Transverse colon (tissue), 4 donors: ENCODE data around the gene HOPX. TPM values are rescaled to one million over a fixed set of nuclear protein-coding genes. Genes with fewer than 3 reads are reported as not detected.
A peak's percentile ranks its signal among the peaks of the same experiment; 100 is the strongest.

ENCODE experiments used
- DNase-seq: peaks from one replicate; pipeline ENCODE4 v3.0.0-alpha.2; 2019
- H3K27ac ChIP-seq, 4 donors: fragments of 200-600 bp; sonication (generic); 2 replicates each; pipeline ENCODE4 v1.5.1; 2016 to 2018; ENCODE audit warnings: inconsistent platforms in 4 of 4
- H3K27me3 ChIP-seq: fragments of 200-600 bp; sonication (generic); 2 replicates; pipeline ENCODE4 v1.5.1; 2017; ENCODE audit warnings: inconsistent platforms
- H3K36me3 ChIP-seq, 4 donors: fragments of 200-600 bp; sonication (generic); 2 replicates each; pipeline ENCODE4 v1.5.1; 2017 to 2019; ENCODE audit warnings: inconsistent platforms in 4 of 4
- H3K4me1 ChIP-seq, 4 donors: fragments of 200-600 bp; sonication (generic); 2 replicates each; pipeline ENCODE4 v1.5.1; 2017 to 2020; ENCODE audit warnings: inconsistent platforms in 4 of 4
- H3K4me3 ChIP-seq, 4 donors: fragments of 200-600 bp; sonication (generic); 1 replicate in 1 of 4; 2 replicates in 3 of 4; pipeline versions ENCODE4 v1.5.1 to v1.6.1; 2017 to 2019; ENCODE audit warnings: inconsistent platforms in 4 of 4
- H3K9me3 ChIP-seq, 2 donors: fragments of 200-600 bp; sonication (generic); 2 replicates each; pipeline ENCODE4 v1.5.1; 2017 to 2019; ENCODE audit warnings: inconsistent platforms in 2 of 2
- EP300 ChIP-seq: sonication (generic); formaldehyde crosslinking; IDR thresholded peaks from one replicate; pipeline ENCODE4 v1.6.1; 2017; ENCODE audit warnings: antibody characterized with exemption, low read depth
- POLR2A ChIP-seq: fragments of 450-650 bp; IDR thresholded peaks from one replicate; pipeline ENCODE4 v1.6.1; 2016; ENCODE audit warnings: antibody characterized with exemption, mild to moderate bottlenecking, moderate library complexity
- POLR2AphosphoS5 ChIP-seq, 3 donors: sonication (generic); formaldehyde crosslinking; IDR thresholded peaks; one replicate each; pipeline ENCODE4 v1.6.1; 2016; ENCODE audit warnings: antibody characterized with exemption in 3 of 3
- WGBS, 2 donors: methylation state at CpG; one replicate each; pipeline ENCODE4 v1.1.5; 2018; ENCODE audit warnings: low coverage in 1 of 2; 5-methylcytosine and 5-hydroxymethylcytosine counted together
- in situ Hi-C, 4 donors: fragments of 200-750 bp; cut with MboI; loops; one replicate each; pipeline versions ENCODE4 v1.15.0 to v1.15.1; 2017; ENCODE audit warnings: low sequenced_read_pairs in 3 of 4, low pct_ligation_motif_present in 1 of 4, low pct_unique_long_range_greater_than_20kb in 1 of 4
- intact Hi-C: fragments of 100-400 bp; cut with DNase I; formaldehyde crosslinking; loops from one replicate; pipeline ENCODE4 v1.15.1; 2023; ENCODE audit warnings: low total_unique reads
- total RNA-seq, 4 donors: library from RNA; depleted of rRNA; stranded (reverse); fragments of >200 nt; gene quantifications; one replicate each; pipeline ENCODE4 v1.1.0, GENCODE V29; 2016
- TF ChIP-seq, protein P1 (sequence below), 5 experiments: fragments of 200-600 bp in 3 of 5; fragments of 450-650 bp in 2 of 5; sonication (generic) in 3 of 5; IDR thresholded peaks; 1 replicate in 2 of 5; 2 replicates in 3 of 5; pipeline ENCODE4 v1.5.1; 2016 to 2017; ENCODE audit warnings: antibody characterized with exemption in 5 of 5, inconsistent platforms in 3 of 5, mild to moderate bottlenecking in 2 of 5, moderate library complexity in 1 of 5

Gene HOPX
- total RNA-seq, 4 donors from 2014 or later: 2.6 to 27.5 (median 7.7) TPM

GRCh38 chr4:56630876-56631666, 50.0 kb downstream of the HOPX start:
- Histone ChIP-seq H3K27me3 (no peaks in the 10 kb centered on the region), H3K9me3 (no peaks in the 10 kb centered on the region), H3K4me1 (no peaks in the 10 kb centered on the region), H3K4me3 (no peak overlapping the region), H3K36me3 (no peaks in the 10 kb centered on the region), H3K27ac (peak overlapping the region in 1 of 4 donors; percentile 39)
- in situ Hi-C loops: no loop called here
- intact Hi-C loops: no loop called here
- TF ChIP-seq, protein P1, sequence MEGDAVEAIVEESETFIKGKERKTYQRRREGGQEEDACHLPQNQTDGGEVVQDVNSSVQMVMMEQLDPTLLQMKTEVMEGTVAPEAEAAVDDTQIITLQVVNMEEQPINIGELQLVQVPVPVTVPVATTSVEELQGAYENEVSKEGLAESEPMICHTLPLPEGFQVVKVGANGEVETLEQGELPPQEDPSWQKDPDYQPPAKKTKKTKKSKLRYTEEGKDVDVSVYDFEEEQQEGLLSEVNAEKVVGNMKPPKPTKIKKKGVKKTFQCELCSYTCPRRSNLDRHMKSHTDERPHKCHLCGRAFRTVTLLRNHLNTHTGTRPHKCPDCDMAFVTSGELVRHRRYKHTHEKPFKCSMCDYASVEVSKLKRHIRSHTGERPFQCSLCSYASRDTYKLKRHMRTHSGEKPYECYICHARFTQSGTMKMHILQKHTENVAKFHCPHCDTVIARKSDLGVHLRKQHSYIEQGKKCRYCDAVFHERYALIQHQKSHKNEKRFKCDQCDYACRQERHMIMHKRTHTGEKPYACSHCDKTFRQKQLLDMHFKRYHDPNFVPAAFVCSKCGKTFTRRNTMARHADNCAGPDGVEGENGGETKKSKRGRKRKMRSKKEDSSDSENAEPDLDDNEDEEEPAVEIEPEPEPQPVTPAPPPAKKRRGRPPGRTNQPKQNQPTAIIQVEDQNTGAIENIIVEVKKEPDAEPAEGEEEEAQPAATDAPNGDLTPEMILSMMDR (IDR thresholded peaks at IDR 0.05): no peak
- no peak for TF ChIP-seq EP300
- TF ChIP-seq POLR2AphosphoS5 (IDR thresholded peaks at IDR 0.05): no peak
- TF ChIP-seq POLR2A: no peak
- 63 to 67% methylated on average over 5 of the region's 5 CpGs for WGBS, 2 donors
- no peak for DNase-seq

GRCh38 chr4:56628592-56628991, 52.5 kb downstream of the HOPX start:
- H3K4me1 ChIP-seq: no peaks in the 10 kb centered on the region
- no peak for TF ChIP-seq EP300
- no peak for TF ChIP-seq POLR2A
- no peak for DNase-seq
- no peaks in the 10 kb centered on the region for H3K27me3 ChIP-seq
- no peaks in the 10 kb centered on the region for H3K36me3 ChIP-seq
- 67 to 86% methylated on average over 1 of the region's 1 CpG for WGBS, 2 donors
- no peak overlapping the region for H3K4me3 ChIP-seq
- in situ Hi-C loops: no loop called here
- peak overlapping the region in 3 of 4 donors; percentile 43 to 74 (median 57) for H3K27ac ChIP-seq
- H3K9me3 ChIP-seq: peaks cover 0 to 10% of the 10 kb centered on the region in 2 donors
- intact Hi-C loops: no loop called here

DNA sequence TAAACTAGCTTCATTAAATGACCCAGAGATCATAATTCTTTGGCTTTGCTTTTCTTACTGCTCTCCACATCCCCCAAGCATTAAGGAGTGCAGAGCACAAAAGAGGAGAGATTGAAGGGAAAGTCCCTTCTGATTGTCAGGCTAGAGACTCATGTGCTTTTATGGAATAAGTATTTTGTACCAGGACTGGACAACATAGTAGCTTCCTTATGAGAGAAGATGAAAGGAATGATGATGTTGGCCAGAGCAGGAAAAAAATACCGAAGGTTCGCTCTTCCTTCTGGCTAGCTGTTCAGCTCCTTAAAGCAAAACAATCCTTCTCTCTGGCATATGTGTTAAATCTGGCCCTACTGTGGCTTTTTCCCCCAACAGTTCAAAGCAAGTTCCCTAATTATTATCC, 53.1 kb downstream of the HOPX start:
- peak overlapping the region; percentile 4 to 74 (median 64) for H3K27ac ChIP-seq
- in situ Hi-C loops (no loop called here), intact Hi-C loops (no loop called here)
- H3K36me3 ChIP-seq: no peaks in the 10 kb centered on the region
- H3K4me3 ChIP-seq: no peak overlapping the region
- H3K4me1 ChIP-seq: no peaks in the 10 kb centered on the region
- H3K27me3 ChIP-seq: no peaks in the 10 kb centered on the region
- TF ChIP-seq POLR2A: no peak
- TF ChIP-seq POLR2AphosphoS5 (IDR thresholded peaks at IDR 0.05): peak in 2 of 3 donors; percentile 28 to 70
- peaks cover 0 to 10% of the 10 kb centered on the region in 2 donors for H3K9me3 ChIP-seq
- WGBS, 2 donors: 61 to 63% methylated on average over 2 of the region's 2 CpGs
- no peak for DNase-seq

GRCh38 chr4:56627375-56627774, 53.7 kb downstream of the HOPX start:
- no peak overlapping the region for H3K4me3 ChIP-seq
- DNase-seq: no peak
- 69% methylated on average over 1 of the region's 1 CpG; no CpG with 5 or more reads in 1 of the 2 donors for WGBS, 2 donors
- H3K36me3 ChIP-seq: no peaks in the 10 kb centered on the region
- H3K27ac ChIP-seq: peak overlapping the region; percentile 4 to 74 (median 64)
- intact Hi-C loops: no loop called here
- peaks cover 0 to 5% (median 0%) of the 10 kb centered on the region in 4 donors for H3K4me1 ChIP-seq
- H3K27me3 ChIP-seq: no peaks in the 10 kb centered on the region
- in situ Hi-C loops: no loop called here
- TF ChIP-seq, protein P1 (IDR thresholded peaks at IDR 0.05): no peak
- TF ChIP-seq POLR2A: no peak
- no peak for TF ChIP-seq EP300
- no peak for TF ChIP-seq POLR2AphosphoS5 (IDR thresholded peaks at IDR 0.05)
- peaks cover 0 to 10% of the 10 kb centered on the region in 2 donors for H3K9me3 ChIP-seq

DNA sequence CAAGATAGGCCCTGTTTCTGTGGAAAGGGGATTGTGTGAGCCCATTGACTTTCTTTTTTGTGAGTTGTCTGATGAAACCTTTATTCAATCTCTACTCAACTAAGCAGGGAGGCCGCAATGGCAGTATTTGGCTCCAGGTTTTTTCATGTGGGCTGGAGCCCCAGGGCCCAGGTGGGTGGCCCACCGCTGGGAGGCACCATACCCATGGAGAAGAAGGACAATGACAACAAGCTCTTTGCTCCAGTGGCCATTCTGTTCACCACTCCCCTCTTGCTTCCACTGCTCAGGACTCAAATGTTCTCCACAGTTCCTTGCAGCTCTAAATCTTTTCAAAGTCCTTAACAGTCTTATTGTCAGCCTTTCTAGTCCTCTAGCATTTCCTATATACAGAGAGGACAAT, 54.1 kb downstream of the HOPX start:
- in situ Hi-C loops (no loop called here), intact Hi-C loops (no loop called here)
- peak overlapping the region; percentile 4 to 74 (median 64) for H3K27ac ChIP-seq
- WGBS, 2 donors: 80 to 91% methylated on average over 1 to 2 of the region's 2 CpGs
- TF ChIP-seq POLR2AphosphoS5 (IDR thresholded peaks at IDR 0.05) (no peak), POLR2A (no peak), EP300 (no peak)
- TF ChIP-seq, protein P1 (IDR thresholded peaks at IDR 0.05): no peak
- peaks cover 0 to 10% of the 10 kb centered on the region in 2 donors for H3K9me3 ChIP-seq
- no peaks in the 10 kb centered on the region for H3K27me3 ChIP-seq
- peaks cover 0 to 6% (median 3%) of the 10 kb centered on the region in 4 donors for H3K4me1 ChIP-seq
- H3K36me3 ChIP-seq: no peaks in the 10 kb centered on the region
- no peak for DNase-seq
- H3K4me3 ChIP-seq: no peak overlapping the region
